HepG2 (cell line): ENCODE measurements around the gene LIPE. TPM values are rescaled to one million over a fixed set of nuclear protein-coding genes. Genes with fewer than 3 reads are reported as not detected.

Source experiments
- ATAC-seq: fragments of 200-7000 bp; cut with Tn5 transposase; 3 replicates; pipeline ENCODE4 v1.9.1; 2020; ENCODE audit warnings: mild to moderate bottlenecking, moderate library complexity
- BruUV-seq: library from RNA; stranded (reverse); fragments of 400-500 nt; replicated peaks from 2 replicates; lab custom pipeline; 2021; lab: Mats Ljungman, UMichigan
- CTCF ChIA-PET: fragments of 300-600 bp; formaldehyde crosslinking; extraction: SDS; loops from one replicate; lab custom pipeline; 2021; ENCODE audit warnings: low total read pairs, inconsistent platforms, low intra/inter-chr PET ratio; lab: Yijun Ruan, JAX
- POLR2A ChIA-PET: fragments of 350-600 bp; sonication (Branson Sonifier 250); formaldehyde crosslinking; loops from one replicate; lab custom pipeline; 2020; ENCODE audit warnings: antibody characterized with exemption, inconsistent platforms; lab: Yijun Ruan, JAX
- DNase-seq: peaks from one replicate; pipeline ENCODE4 v3.0.0-alpha.2; 2015; ENCODE audit warnings: low spot score
- FAIRE-seq: peaks from 3 replicates; lab custom pipeline; 2011; peaks lifted over from hg19 to GRCh38; lab: Jason Lieb, UNC
- H2AFZ ChIP-seq: one replicate; pipeline ENCODE4 v1.6.1; 2011; ENCODE audit warnings: low read length, inconsistent platforms
- H3K27ac ChIP-seq: fragments of 300-600 bp; 3 replicates; pipeline ENCODE4 v1.8.0; 2011; ENCODE audit warnings: mixed run types, mild to moderate bottlenecking, mixed read lengths, low read length, inconsistent platforms; ENCODE audit not compliant: insufficient read depth; ENCODE audit errors: extremely low read length
- H3K27me3 ChIP-seq, 2 experiments: fragments of 200-600 bp in 1 of 2; 2 replicates in 1 of 2; 3 replicates in 1 of 2; pipeline versions ENCODE4 v1.6.0 to v1.8.0; 2011; ENCODE audit warnings: low read length in 2 of 2, mild to moderate bottlenecking in 2 of 2, moderate library complexity in 2 of 2, inconsistent platforms in 1 of 2; ENCODE audit not compliant: insufficient read depth in 2 of 2, control insufficient read depth in 1 of 2
- H3K36me3 ChIP-seq, 2 experiments: fragments of 200-600 bp in 1 of 2; replicated peaks in 1 of 2; 2 replicates in 1 of 2; 3 replicates in 1 of 2; pipeline versions ENCODE4 v1.5.1 to v1.8.0; 2011; ENCODE audit warnings: low read length in 2 of 2, inconsistent platforms in 1 of 2; ENCODE audit not compliant: insufficient read depth in 2 of 2, control insufficient read depth in 1 of 2
- H3K4me1 ChIP-seq: 2 replicates; pipeline ENCODE4 v1.5.1; 2012; ENCODE audit warnings: low read length, inconsistent platforms; ENCODE audit not compliant: insufficient read depth
- H3K4me2 ChIP-seq: 2 replicates; pipeline ENCODE4 v1.6.0; 2011; ENCODE audit warnings: low read depth, low read length, inconsistent platforms
- H3K4me3 ChIP-seq, 3 experiments: fragments of 200-600 bp in 1 of 3; sonication (generic), shearing (Covaris generic) in 1 of 3; replicated peaks in 1 of 3; 2 replicates each; pipeline ENCODE4 v1.5.1; 2011 to 2016; ENCODE audit warnings: low read length in 3 of 3, inconsistent platforms in 2 of 3, low read depth in 2 of 3, mild to moderate bottlenecking in 2 of 3, control low read depth in 1 of 3, mixed read lengths in 1 of 3; ENCODE audit not compliant: insufficient read depth in 1 of 3
- H3K79me2 ChIP-seq: one replicate; pipeline ENCODE4 v1.6.1; 2011; ENCODE audit warnings: low read length, inconsistent platforms; ENCODE audit not compliant: insufficient read depth
- H3K9ac ChIP-seq: 2 replicates; pipeline ENCODE4 v1.6.0; 2011; ENCODE audit warnings: mild to moderate bottlenecking, low read depth, low read length, inconsistent platforms; ENCODE audit not compliant: insufficient read depth
- H3K9me3 ChIP-seq: 2 replicates; pipeline ENCODE4 v1.5.1; 2012; ENCODE audit warnings: mild to moderate bottlenecking, low read length
- H4K20me1 ChIP-seq: 2 replicates; pipeline ENCODE4 v1.6.0; 2011; ENCODE audit warnings: inconsistent platforms, mild to moderate bottlenecking, low read length, moderate library complexity; ENCODE audit not compliant: insufficient read depth
- BCL6 ChIP-seq: IDR thresholded peaks from 2 replicates; pipeline ENCODE4 v1.6.1; 2016; ENCODE audit warnings: missing genetic modification reagents, missing compliant biosample characterization
- EED ChIP-seq: sonication (generic); formaldehyde crosslinking; IDR thresholded peaks from 2 replicates; pipeline ENCODE4 v1.5.0; 2020; ENCODE audit warnings: mild to moderate bottlenecking, missing genetic modification reagents
- HNRNPK ChIP-seq: fragments of 200-400 bp; formaldehyde crosslinking; IDR thresholded peaks from 2 replicates; pipeline ENCODE4 v1.6.1; 2018; ENCODE audit warnings: low read length, low read depth, moderate library complexity, mild to moderate bottlenecking; ENCODE audit not compliant: poor library complexity, severe bottlenecking
- HNRNPUL1 ChIP-seq: fragments of 200-400 bp; formaldehyde crosslinking; IDR thresholded peaks from 2 replicates; pipeline ENCODE4 v1.6.1; 2017; ENCODE audit warnings: low read depth, mild to moderate bottlenecking, low read length, moderate library complexity
- KDM5B ChIP-seq: sonication (generic); formaldehyde crosslinking; IDR thresholded peaks from 2 replicates; pipeline ENCODE4 v1.4.0; 2020; ENCODE audit warnings: missing genetic modification reagents, mild to moderate bottlenecking, borderline replicate concordance
- LCORL ChIP-seq, 2 experiments: fragments of 450-650 bp in 1 of 2; sonication (generic) in 1 of 2; formaldehyde crosslinking in 1 of 2; IDR thresholded peaks; 2 replicates each; pipeline versions ENCODE4 v1.5.0 to v1.6.1; 2017 to 2020; ENCODE audit warnings: antibody characterized with exemption in 1 of 2, missing genetic modification reagents in 1 of 2
- MAF1 ChIP-seq: sonication (generic); formaldehyde crosslinking; IDR thresholded peaks from 2 replicates; pipeline ENCODE4 v1.5.0; 2020; ENCODE audit warnings: missing genetic modification reagents, borderline replicate concordance
- MBNL3 ChIP-seq: fragments of 250-450 bp; sonication (Bioruptor Pico); conservative IDR thresholded peaks from 2 replicates; pipeline ENCODE4 v1.8.0; 2022; ENCODE audit warnings: mild to moderate bottlenecking, inconsistent platforms
- MYC ChIP-seq: sonication (generic); formaldehyde crosslinking; IDR thresholded peaks from 2 replicates; pipeline ENCODE4 v1.9.0; 2021; ENCODE audit warnings: missing genetic modification reagents, borderline replicate concordance
- NR2F6 ChIP-seq, 2 experiments: IDR thresholded peaks; 2 replicates each; pipeline ENCODE4 v1.6.1; 2016; ENCODE audit warnings: antibody characterized with exemption in 1 of 2, mild to moderate bottlenecking in 1 of 2
- SMAD1 ChIP-seq: sonication (generic); formaldehyde crosslinking; IDR thresholded peaks from 2 replicates; pipeline ENCODE4 v1.4.0; 2020; ENCODE audit warnings: missing genetic modification reagents, low read depth, mild to moderate bottlenecking, borderline replicate concordance
- SMC3 ChIP-seq: IDR thresholded peaks from 2 replicates; pipeline ENCODE4 v1.6.1; 2011; ENCODE audit warnings: low read length, improper control_type of control experiment
- SRSF9 ChIP-seq: fragments of 200-400 bp; formaldehyde crosslinking; IDR thresholded peaks from 2 replicates; pipeline ENCODE4 v1.6.1; 2018; ENCODE audit warnings: borderline replicate concordance, mild to moderate bottlenecking, low read depth, low read length; ENCODE audit not compliant: insufficient read depth, poor library complexity, severe bottlenecking
- USF2 ChIP-seq, 2 experiments: sonication (generic) in 1 of 2; formaldehyde crosslinking in 1 of 2; IDR thresholded peaks; 2 replicates each; pipeline versions ENCODE4 v1.5.1 to v1.6.1; 2011 to 2020; ENCODE audit warnings: borderline replicate concordance in 1 of 2, low read depth in 1 of 2, low read length in 1 of 2, mild to moderate bottlenecking in 1 of 2, missing genetic modification reagents in 1 of 2, moderate library complexity in 1 of 2
- ZBTB39 ChIP-seq: sonication (generic); formaldehyde crosslinking; IDR thresholded peaks from 2 replicates; pipeline ENCODE4 v1.5.0; 2020; ENCODE audit warnings: missing genetic modification reagents
- ZFP1 ChIP-seq: IDR thresholded peaks from 2 replicates; pipeline ENCODE4 v1.6.1; 2016
- ZNF451 ChIP-seq: sonication (generic); formaldehyde crosslinking; IDR thresholded peaks from 2 replicates; pipeline ENCODE4 v1.5.0; 2020; ENCODE audit warnings: mild to moderate bottlenecking, missing genetic modification reagents
- ZNF468 ChIP-seq: sonication (generic); formaldehyde crosslinking; IDR thresholded peaks from 2 replicates; pipeline ENCODE4 v1.8.0; 2022; ENCODE audit warnings: mild to moderate bottlenecking, moderate library complexity, missing genetic modification reagents
- ZUFSP ChIP-seq: sonication (generic); formaldehyde crosslinking; IDR thresholded peaks from 2 replicates; pipeline ENCODE4 v1.9.0; 2021; ENCODE audit warnings: missing genetic modification reagents, mild to moderate bottlenecking, borderline replicate concordance
- WGBS: methylation state at CpG from one replicate; pipeline ENCODE4 v1.1.6; 2017; ENCODE audit warnings: low lambda C conversion rate; 5-methylcytosine and 5-hydroxymethylcytosine counted together
- in situ Hi-C: cut with HindIII; loops from 2 replicates; pipeline ENCODE4 v1.10.0; 2017; ENCODE audit warnings: low pct_unique_long_range_greater_than_20kb; ENCODE audit not compliant: extremely low pct_ligation_motif_present
- intact Hi-C: fragments of 100-400 bp; cut with micrococcal nuclease; formaldehyde crosslinking; loops from one replicate; pipeline ENCODE4 v1.10.0; 2022; ENCODE audit not compliant: unreplicated experiment
- polyA plus RNA-seq, 8 experiments: library from polyadenylated mRNA; depleted of rRNA in 3 of 8; stranded (reverse) in 7 of 8; unstranded in 1 of 8; fragments of >200 nt; fragmentation: Illumina TruSeq in 4 of 8; extraction: Trizol in 4 of 8; gene quantifications; 2 replicates each; pipeline versions ENCODE4 v1.2.1 to v1.2.3, GENCODE V29; 2011 to 2016; ENCODE audit warnings: low read depth in 4 of 8, missing spikeins in 1 of 8, mixed read lengths in 1 of 8; ENCODE audit not compliant: insufficient read depth in 1 of 8
- total RNA-seq, 5 experiments: library from RNA; depleted of rRNA; stranded (reverse); fragments of >200 nt; fragmentation: Illumina TruSeq; extraction: Trizol; gene quantifications; 2 replicates each; pipeline ENCODE4 v1.2.3, GENCODE V29; 2016; ENCODE audit warnings: low read depth in 1 of 5

LIPE gene
- total and polyA plus RNA-seq, 2 of the 13 experiments (the other 11 are each of a cell fraction or from before 2014, with no cell fraction given): not detected

GRCh38 chr19:42412227-42412626, 15.0 kb downstream of the LIPE start:
- DNase-seq: no peak
- no peaks in the 10 kb centered on the region for H3K36me3 ChIP-seq
- no peak overlapping the region for H3K9ac ChIP-seq
- no peak; the same call in 2 of the 3 replicates for ATAC-seq
- H3K27ac ChIP-seq: no peak overlapping the region
- TF ChIP-seq MYC (CRISPR knock-in tag) (no peak), KDM5B (no peak), HNRNPK (no peak), BCL6 (no peak), MAF1 (CRISPR knock-in tag) (no peak), SMAD1 (no peak), ZUFSP (CRISPR knock-in tag) (no peak), SMC3 (no peak), SRSF9 (no peak), ZNF468 (CRISPR knock-in tag) (no peak), ZFP1 (no peak), MBNL3 (no peak), NR2F6 (IDR thresholded peaks at IDR 0.05) (no peak), NR2F6 (CRISPR knock-in tag; IDR thresholded peaks at IDR 0.05) (no peak), USF2 (IDR thresholded peaks at IDR 0.05; ENCODE audit: low read depth, low read length) (no peak), USF2 (CRISPR knock-in tag; IDR thresholded peaks at IDR 0.05; ENCODE audit: borderline replicate concordance) (no peak), LCORL (IDR thresholded peaks at IDR 0.05) (no peak), LCORL (CRISPR knock-in tag; IDR thresholded peaks at IDR 0.05) (no peak), ZNF451 (CRISPR knock-in tag) (no peak), ZBTB39 (no peak), HNRNPUL1 (no peak), EED (no peak)
- no peaks in the 10 kb centered on the region for H4K20me1 ChIP-seq
- FAIRE-seq: no peak
- no peaks in the 10 kb centered on the region for H3K79me2 ChIP-seq
- WGBS: 20% methylated on average over 1 of the region's 7 CpGs
- H3K9me3 ChIP-seq: no peaks in the 10 kb centered on the region
- peaks cover 6 to 42% of the 10 kb centered on the region in 2 experiments; a peak in 4 of 5 replicates for H3K27me3 ChIP-seq
- POLR2A ChIA-PET: no interaction called here
- CTCF ChIA-PET: no interaction called here
- H3K4me3 ChIP-seq: no peak overlapping the region
- H2AFZ ChIP-seq: no peak overlapping the region
- H3K4me1 ChIP-seq: no peaks in the 10 kb centered on the region
- BruUV-seq: no TSS peak
- in situ Hi-C loops (no loop called here), intact Hi-C loops (no loop called here)
- H3K4me2 ChIP-seq: no peak overlapping the region
